ENCODE data around the gene ESD. TPM values are rescaled to one million over a fixed set of nuclear protein-coding genes. Genes with fewer than 3 reads are reported as not detected.

ESD gene
- total and polyA plus RNA-seq, 10 of the 15 experiments (the other 5 are each of a cell fraction or from before 2014, with no cell fraction given), result 105 to 387 (median 195) TPM

GRCh38 chr13:46754812-46755211 is 42.1 kb downstream of the ESD start:
- BruUV-seq (replicated peaks), result no TSS peak
- CTCF ChIA-PET, result interaction anchor here (1.3 to 1.6 kb wide), 3 partner anchors 8 to 260 kb away, joined by 3 to 5 read pairs (median 4); no protein-coding TSS in a partner anchor
- no peaks in the 10 kb centered on the region for H4K20me1 ChIP-seq (ENCODE audit: control insufficient read depth, insufficient read depth)
- SMC1A ChIA-PET (ENCODE audit: uncharacterized antibody, unreplicated experiment), result no interaction called here
- no peaks in the 10 kb centered on the region for H3K79me2 ChIP-seq (ENCODE audit: control insufficient read depth, insufficient read depth, low read length)
- no peak overlapping the region for H3K9ac ChIP-seq (ENCODE audit: control insufficient read depth, insufficient read depth, low read length)
- H2AFZ ChIP-seq (ENCODE audit: control insufficient read depth, low read depth, low read length), result no peak overlapping the region
- RAD21 ChIA-PET (ENCODE audit: unreplicated experiment), result no interaction called here
- DNase-seq (ENCODE audit: low read depth, low spot score) (no peak), ATAC-seq (no peak), FAIRE-seq (no peak)
- no peaks in the 10 kb centered on the region for H3K27me3 ChIP-seq (replicated peaks in 1 of 2; ENCODE audit: control insufficient read depth in 2 of 2, insufficient read depth in 2 of 2, low read length in 1 of 2)
- H3K9me3 ChIP-seq (replicated peaks; ENCODE audit: control insufficient read depth, insufficient read depth, low read length), result no peaks in the 10 kb centered on the region
- peaks cover 2% of the 10 kb centered on the region; the same call in 1 of the 2 replicates for H3K4me1 ChIP-seq (ENCODE audit: control insufficient read depth, insufficient read depth, low read length)
- TF ChIP-seq TCF12 (IDR thresholded peaks at IDR 0.05; ENCODE audit: low read depth, low read length) (no peak), JUNB (IDR thresholded peaks at IDR 0.05) (no peak), CBX3 (IDR thresholded peaks at IDR 0.05; ENCODE audit: borderline replicate concordance, low read depth) (no peak), POLR2AphosphoS2 (IDR thresholded peaks at IDR 0.05; ENCODE audit: low read depth, low read length) (peak; percentile 71; the same call in 1 of the 2 replicates), REST (IDR thresholded peaks at IDR 0.05; ENCODE audit: low read depth, low read length) (no peak), BRCA1 (IDR thresholded peaks at IDR 0.05; ENCODE audit: low read depth, low read length) (no peak), HDAC6 (IDR thresholded peaks at IDR 0.05; ENCODE audit: unreplicated experiment) (no peak), E2F4 (IDR thresholded peaks at IDR 0.05; ENCODE audit: low read depth, low read length) (no peak), MAX (IDR thresholded peaks at IDR 0.05; ENCODE audit: low read depth, low read length) (no peak), EGR1 (IDR thresholded peaks at IDR 0.05; ENCODE audit: borderline replicate concordance in 1 of 2, low read depth in 2 of 2, low read length in 2 of 2) (no peak), POLR2AphosphoS5 (IDR thresholded peaks at IDR 0.05; ENCODE audit: low read length) (peak; percentile 53; the same call in 1 of the 2 replicates), CUX1 (IDR thresholded peaks at IDR 0.05; ENCODE audit: insufficient replicate concordance, low read depth, low read length) (no peak)
- H3K27ac ChIP-seq (ENCODE audit: control insufficient read depth, insufficient read depth), result no peak overlapping the region
- intact Hi-C loops (cut with micrococcal nuclease; ENCODE audit: unreplicated experiment) (no loop called here), in situ Hi-C loops (cut with MboI) (no loop called here)
- H3K4me3 ChIP-seq, result no peak overlapping the region
- H3K4me2 ChIP-seq (ENCODE audit: control insufficient read depth, insufficient read depth), result no peak overlapping the region
- peaks cover 2 to 10% of the 10 kb centered on the region in 2 experiments for H3K36me3 ChIP-seq (ENCODE audit: control insufficient read depth in 2 of 2, insufficient read depth in 2 of 2, low read length in 1 of 2)
- POLR2A ChIA-PET, result interaction anchor here (1.0 kb wide), 1 partner anchor 12 kb away, joined by 5 read pairs; no protein-coding TSS in a partner anchor
